Fibroblast of upper back skin (primary cell): ENCODE results near the gene ARL17B.
"Not testable (repeated sequence)": the region's sequence is repeated elsewhere in the genome, so short reads cannot be mapped to it uniquely, and the experiment has no call there.

Source experiments
- DNase-seq: peaks from one replicate; pipeline ENCODE4 v3.0.0-alpha.2; 2013

The ARL17B gene

GRCh38 chr17:46361755-46362154 is at the start of gene ARL17B:
TSS of gene ARL17B (minus strand) at chr17:46361766. CDS start at chr17:46358397, 3,369 bp downstream.
- not testable (repeated sequence) for DNase-seq

GRCh38 chr17:46409864-46410263 is 48.3 kb upstream of the ARL17B start:
- DNase-seq: not testable (repeated sequence)

GRCh38 chr17:46407155-46407554 is 45.6 kb upstream of the ARL17B start:
- not testable (repeated sequence) for DNase-seq

- DNase-seq: not testable (repeated sequence)
Measured at GRCh38 chr17:46401033-46401787, 39.6 kb upstream of the ARL17B start.

- DNase-seq: not testable (repeated sequence)
Measured at GRCh38 chr17:46400543-46400942, 39.0 kb upstream of the ARL17B start.

- DNase-seq: not testable (repeated sequence)
Measured at GRCh38 chr17:46399993-46400392, 38.4 kb upstream of the ARL17B start.

- not testable (repeated sequence) for DNase-seq
Measured at GRCh38 chr17:46396292-46396691, 34.7 kb upstream of the ARL17B start.

GRCh38 chr17:46393702-46394101 is 32.1 kb upstream of the ARL17B start:
- DNase-seq: not testable (repeated sequence)

GRCh38 chr17:46385491-46385890 is 23.9 kb upstream of the ARL17B start:
- DNase-seq: not testable (repeated sequence)

GRCh38 chr17:46383118-46383517 is 21.6 kb upstream of the ARL17B start:
- DNase-seq: not testable (repeated sequence)

- not testable (repeated sequence) for DNase-seq
Measured at GRCh38 chr17:46373418-46373817, 11.9 kb upstream of the ARL17B start.

- not testable (repeated sequence) for DNase-seq
Measured at GRCh38 chr17:46372236-46373229, 11.0 kb upstream of the ARL17B start.

- not testable (repeated sequence) for DNase-seq
Measured at GRCh38 chr17:46367520-46367919, 6.0 kb upstream of the ARL17B start.

GRCh38 chr17:46361145-46361735 is 326 bp downstream of the ARL17B start:
- not testable (repeated sequence) for DNase-seq

GRCh38 chr17:46353856-46354255 is 7.7 kb downstream of the ARL17B start:
- not testable (repeated sequence) for DNase-seq

- DNase-seq: not testable (repeated sequence)
Measured at GRCh38 chr17:46349060-46349459, 12.5 kb downstream of the ARL17B start.

- DNase-seq: not testable (repeated sequence)
Measured at GRCh38 chr17:46348345-46348744, 13.2 kb downstream of the ARL17B start.

- not testable (repeated sequence) for DNase-seq
Measured at GRCh38 chr17:46342131-46342530, 19.4 kb downstream of the ARL17B start.

GRCh38 chr17:46341220-46341619 is 20.3 kb downstream of the ARL17B start:
- not testable (repeated sequence) for DNase-seq

- DNase-seq: not testable (repeated sequence)
Measured at GRCh38 chr17:46294831-46295230, 66.7 kb downstream of the ARL17B start, which contains the start of gene LRRC37A. TSS of gene LRRC37A (plus strand) at chr17:46295131. CDS start at chr17:46295134, 3 bp downstream.

GRCh38 chr17:46291618-46292017 is 69.9 kb downstream of the ARL17B start:
- DNase-seq: not testable (repeated sequence)

- not testable (repeated sequence) for DNase-seq
Measured at GRCh38 chr17:46290906-46291546, 70.5 kb downstream of the ARL17B start.
